Effector CD8-positive, alpha-beta T cell (primary cell): ENCODE data around the gene RGS21.

Source experiments
- DNase-seq: peaks from one replicate; lab custom pipeline; 2025; lab: John Stamatoyannopoulos, UW

RGS21 gene

GRCh38 chr1:192378878-192379277, 62.1 kb downstream of the RGS21 start:
- no peak for DNase-seq

- no peak for DNase-seq
These were observed 62.8 kb downstream of the RGS21 start for GRCh38 chr1:192379554-192379953.

DNA sequence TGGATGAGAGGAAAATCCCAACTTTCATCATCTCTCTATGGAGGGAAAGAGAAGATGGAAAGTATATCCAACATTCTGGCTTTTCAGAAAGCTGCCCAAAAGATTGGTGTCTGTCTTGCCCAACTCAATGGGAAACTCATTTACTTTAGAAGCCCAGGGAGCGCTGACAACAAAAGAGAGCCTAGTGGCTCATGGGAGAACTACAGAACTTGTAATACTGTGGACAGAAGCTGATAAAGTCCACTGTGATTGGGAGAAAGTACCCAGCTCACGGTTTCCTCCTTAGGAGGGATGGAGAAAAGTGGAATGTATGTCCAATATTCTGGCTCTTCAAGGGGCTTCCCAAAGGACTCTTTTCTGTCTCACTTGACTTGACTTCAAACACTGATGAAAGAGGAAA, 66.0 kb downstream of the RGS21 start:
- DNase-seq: no peak

DNA sequence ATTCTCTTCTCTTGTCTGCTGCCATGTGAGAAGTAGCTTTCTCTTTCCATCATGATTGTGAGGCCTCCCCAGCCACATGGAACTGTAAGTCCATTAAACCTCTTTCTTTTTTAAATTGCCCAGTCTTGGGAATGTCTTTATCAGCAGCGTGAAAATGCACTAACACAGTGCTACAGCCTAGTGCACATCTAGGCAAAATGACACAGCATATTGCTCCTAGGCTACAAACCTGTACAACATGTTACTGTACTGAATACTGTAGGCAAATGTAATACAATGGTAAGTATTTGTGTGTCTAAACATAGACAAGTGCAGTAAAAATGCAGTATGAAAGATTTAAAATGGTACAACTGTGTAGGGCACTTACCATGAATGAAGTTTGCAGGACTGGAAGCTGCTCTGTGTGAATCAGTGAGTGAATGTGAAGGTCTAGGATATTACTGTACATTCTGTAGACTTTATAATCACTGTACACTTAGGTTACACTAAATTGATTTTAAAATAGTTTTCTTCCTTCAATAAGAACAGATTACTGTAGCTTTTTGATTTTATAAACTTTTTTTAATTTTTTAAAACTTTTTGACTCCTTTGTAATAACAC, 69.4 kb downstream of the RGS21 start:
- no peak for DNase-seq

GRCh38 chr1:192395211-192395610, 78.4 kb downstream of the RGS21 start:
- no peak for DNase-seq

DNA sequence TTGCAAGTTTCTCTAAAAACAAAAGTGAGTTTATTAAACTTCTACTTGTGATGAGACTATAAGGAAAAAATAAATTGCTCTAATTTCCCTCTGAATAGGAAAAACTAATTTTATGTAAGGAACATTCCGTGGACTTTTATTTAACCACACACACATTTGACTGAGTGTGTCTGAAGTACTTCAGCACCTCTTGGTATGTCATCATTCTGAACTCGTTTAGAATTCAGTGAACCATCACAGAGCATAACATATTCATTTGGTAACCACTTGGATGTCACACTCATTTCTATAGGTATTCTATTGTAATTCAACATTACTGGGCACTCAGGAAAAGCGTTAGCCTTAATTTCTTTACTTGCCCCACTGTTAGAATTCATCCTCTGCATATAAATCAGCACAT, 79.1 kb downstream of the RGS21 start:
- no peak for DNase-seq

- DNase-seq: no peak
These were observed 82.4 kb downstream of the RGS21 start for GRCh38 chr1:192399161-192399560.

GRCh38 chr1:192401825-192402224, 85.0 kb downstream of the RGS21 start:
- no peak for DNase-seq

- no peak for DNase-seq
These were observed 85.8 kb downstream of the RGS21 start for GRCh38 chr1:192402571-192402970.

GRCh38 chr1:192407206-192407605, 90.4 kb downstream of the RGS21 start:
- DNase-seq: no peak
